Measurements from ENCODE around the gene RIPPLY3. TPM values are rescaled to one million over a fixed set of nuclear protein-coding genes. Genes with fewer than 3 reads are reported as not detected.

RIPPLY3 gene
- total and polyA plus RNA-seq, 2 donors (not counting 3 experiments of a cell fraction or from before 2014, with no cell fraction given), result 0.03 TPM; not detected in 1

DNA sequence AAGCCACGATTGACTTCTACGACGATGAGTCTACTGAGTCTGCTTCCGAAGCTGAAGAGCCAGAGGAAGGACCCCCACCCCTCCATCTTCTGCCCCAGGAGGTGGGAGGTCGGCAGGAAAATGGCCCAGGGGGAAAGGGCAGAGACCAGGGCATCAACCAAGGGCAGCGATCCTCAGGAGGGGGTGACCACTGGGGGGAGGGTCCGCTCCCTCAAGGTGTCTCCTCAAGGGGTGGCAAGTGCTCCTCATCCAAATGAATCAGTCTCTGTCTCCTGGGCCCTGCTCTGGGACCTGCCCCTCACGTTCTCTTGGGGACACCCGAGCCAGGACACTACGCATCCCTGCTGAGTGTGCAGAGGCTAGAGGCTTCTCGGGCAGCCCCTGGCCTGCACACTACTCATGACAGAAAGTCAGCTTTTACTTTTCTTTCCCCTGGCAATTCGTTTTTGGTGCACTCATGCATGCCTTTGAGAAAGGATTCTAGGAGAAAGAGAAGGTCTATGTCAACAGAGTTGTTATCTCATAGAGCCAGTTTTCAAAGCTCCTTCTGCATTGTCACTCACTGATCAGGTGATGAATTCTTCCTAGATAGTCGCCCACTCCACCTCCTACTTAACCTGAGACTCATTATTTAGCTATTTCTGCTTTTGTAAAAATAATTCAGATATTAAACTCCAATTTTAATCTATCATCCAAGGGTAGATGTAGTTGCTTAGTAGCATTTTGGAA, 11.6 kb downstream of the RIPPLY3 start:
- FAIRE-seq (no peak), DNase-seq (ENCODE audit: low read depth, low spot score) (no peak)
- Histone ChIP-seq H3K4me2 (ENCODE audit: insufficient read depth, low read length) (no peak overlapping the region), H3K4me3 (replicated peaks in 1 of 3; ENCODE audit: insufficient read depth in 1 of 3, low read depth in 1 of 3, low read length in 3 of 3) (no peak overlapping the region), H3K79me2 (ENCODE audit: control insufficient read depth, insufficient read depth, low read length) (no peaks in the 10 kb centered on the region), H3K9me1 (replicated peaks; ENCODE audit: control insufficient read depth, extremely low read depth, insufficient read depth, low read length) (no peaks in the 10 kb centered on the region), H4K20me1 (replicated peaks; ENCODE audit: control insufficient read depth, extremely low read depth, insufficient read depth, low read length) (no peaks in the 10 kb centered on the region), H3K27me3 (ENCODE audit: control insufficient read depth in 2 of 2, insufficient read depth in 2 of 2, low read length in 2 of 2) (no peaks in the 10 kb centered on the region), H3K9ac (replicated peaks; ENCODE audit: extremely low read depth, insufficient read depth, low read length) (no peak overlapping the region), H3K36me3 (ENCODE audit: control insufficient read depth in 2 of 2, extremely low read depth in 1 of 2, insufficient read depth in 2 of 2, low read length in 2 of 2) (no peaks in the 10 kb centered on the region), H2AFZ (ENCODE audit: low read depth, low read length) (no peak overlapping the region), H3K9me3 (replicated peaks; ENCODE audit: control insufficient read depth, insufficient read depth, low read length) (no peaks in the 10 kb centered on the region), H3K27ac (ENCODE audit: insufficient read depth, low read depth, low read length) (no peak overlapping the region), H3K4me1 (ENCODE audit: control insufficient read depth, extremely low read depth, insufficient read depth, low read length) (no peaks in the 10 kb centered on the region)
- ChIA-PET CTCF (interaction anchor here (1.0 to 1.5 kb wide), 3 partner anchors 8 to 41 kb away, joined by 3 to 7 read pairs (median 3); no protein-coding TSS in a partner anchor), POLR2A (no interaction called here)
- BruUV-seq (replicated peaks), result no TSS peak
- TF ChIP-seq EZH2 (IDR thresholded peaks at IDR 0.05; ENCODE audit: borderline replicate concordance, low read depth, low read length, severe bottlenecking) (no peak), GATA2 (IDR thresholded peaks at IDR 0.05; ENCODE audit: insufficient read depth, insufficient read length, low read depth, low read length) (no peak)
- dilution Hi-C loops (cut with MboI; ENCODE audit: extremely low pct_ligation_motif_present, low sequenced_read_pairs) (no loop called here), intact Hi-C loops (cut with micrococcal nuclease) (no loop called here)

DNA sequence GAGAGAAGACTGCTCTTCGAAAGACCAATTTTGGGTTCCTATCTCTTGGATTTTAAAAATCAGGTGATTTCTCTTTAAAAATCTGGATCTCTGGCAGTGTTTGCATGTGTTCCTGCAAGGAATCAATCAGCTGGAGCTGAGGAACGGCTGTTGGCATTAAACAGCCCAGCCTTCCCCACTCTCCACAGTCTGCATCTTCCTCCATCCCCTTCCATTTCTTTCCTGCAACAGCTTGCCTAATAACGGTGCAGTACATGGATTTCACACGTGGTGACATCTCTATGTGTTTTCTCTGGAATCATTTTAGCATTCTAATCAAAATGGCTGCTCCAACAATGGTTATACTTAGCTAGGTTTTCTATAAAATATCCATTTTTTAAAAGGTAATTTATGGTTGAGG, 20.0 kb downstream of the RIPPLY3 start:
- no TSS peak for BruUV-seq (replicated peaks)
- no peaks in the 10 kb centered on the region for H3K9me3 ChIP-seq (replicated peaks; ENCODE audit: control insufficient read depth, insufficient read depth, low read length)
- no peaks in the 10 kb centered on the region for H3K4me1 ChIP-seq (ENCODE audit: control insufficient read depth, extremely low read depth, insufficient read depth, low read length)
- H3K79me2 ChIP-seq (ENCODE audit: control insufficient read depth, insufficient read depth, low read length), result no peaks in the 10 kb centered on the region
- H3K9me1 ChIP-seq (replicated peaks; ENCODE audit: control insufficient read depth, extremely low read depth, insufficient read depth, low read length), result no peaks in the 10 kb centered on the region
- H3K9ac ChIP-seq (replicated peaks; ENCODE audit: extremely low read depth, insufficient read depth, low read length), result no peak overlapping the region
- H4K20me1 ChIP-seq (replicated peaks; ENCODE audit: control insufficient read depth, extremely low read depth, insufficient read depth, low read length), result no peaks in the 10 kb centered on the region
- no peak overlapping the region for H3K27ac ChIP-seq (ENCODE audit: insufficient read depth, low read depth, low read length)
- TF ChIP-seq POLR2AphosphoS5 (IDR thresholded peaks at IDR 0.05; ENCODE audit: insufficient read depth, low read depth, low read length) (no peak), EZH2 (IDR thresholded peaks at IDR 0.05; ENCODE audit: borderline replicate concordance, low read depth, low read length, severe bottlenecking) (no peak), JUN (IDR thresholded peaks at IDR 0.05; ENCODE audit: borderline replicate concordance, insufficient read depth, insufficient read length, low read depth) (no peak), MYC (IDR thresholded peaks at IDR 0.05; ENCODE audit: low read depth, low read length) (no peak), FOS (IDR thresholded peaks at IDR 0.05; ENCODE audit: borderline replicate concordance, insufficient read depth, low read length) (no peak)
- TF ChIP-seq, protein P1, sequence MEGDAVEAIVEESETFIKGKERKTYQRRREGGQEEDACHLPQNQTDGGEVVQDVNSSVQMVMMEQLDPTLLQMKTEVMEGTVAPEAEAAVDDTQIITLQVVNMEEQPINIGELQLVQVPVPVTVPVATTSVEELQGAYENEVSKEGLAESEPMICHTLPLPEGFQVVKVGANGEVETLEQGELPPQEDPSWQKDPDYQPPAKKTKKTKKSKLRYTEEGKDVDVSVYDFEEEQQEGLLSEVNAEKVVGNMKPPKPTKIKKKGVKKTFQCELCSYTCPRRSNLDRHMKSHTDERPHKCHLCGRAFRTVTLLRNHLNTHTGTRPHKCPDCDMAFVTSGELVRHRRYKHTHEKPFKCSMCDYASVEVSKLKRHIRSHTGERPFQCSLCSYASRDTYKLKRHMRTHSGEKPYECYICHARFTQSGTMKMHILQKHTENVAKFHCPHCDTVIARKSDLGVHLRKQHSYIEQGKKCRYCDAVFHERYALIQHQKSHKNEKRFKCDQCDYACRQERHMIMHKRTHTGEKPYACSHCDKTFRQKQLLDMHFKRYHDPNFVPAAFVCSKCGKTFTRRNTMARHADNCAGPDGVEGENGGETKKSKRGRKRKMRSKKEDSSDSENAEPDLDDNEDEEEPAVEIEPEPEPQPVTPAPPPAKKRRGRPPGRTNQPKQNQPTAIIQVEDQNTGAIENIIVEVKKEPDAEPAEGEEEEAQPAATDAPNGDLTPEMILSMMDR (IDR thresholded peaks at IDR 0.05; ENCODE audit: extremely low read depth in 1 of 2, insufficient read depth in 1 of 2, low read depth in 1 of 2, low read length in 2 of 2), result no peak
- TF ChIP-seq, protein P2, sequence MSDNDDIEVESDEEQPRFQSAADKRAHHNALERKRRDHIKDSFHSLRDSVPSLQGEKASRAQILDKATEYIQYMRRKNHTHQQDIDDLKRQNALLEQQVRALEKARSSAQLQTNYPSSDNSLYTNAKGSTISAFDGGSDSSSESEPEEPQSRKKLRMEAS (IDR thresholded peaks at IDR 0.05; ENCODE audit: insufficient read depth, insufficient read length), result no peak
- DNase-seq (ENCODE audit: low read depth, low spot score) (no peak), FAIRE-seq (no peak)
- peaks cover 4 to 7% of the 10 kb centered on the region in 2 experiments for H3K27me3 ChIP-seq (ENCODE audit: control insufficient read depth in 2 of 2, insufficient read depth in 2 of 2, low read length in 2 of 2)
- POLR2A ChIA-PET, result no interaction called here
- H2AFZ ChIP-seq (ENCODE audit: low read depth, low read length), result no peak overlapping the region
- intact Hi-C loops (cut with micrococcal nuclease) (no loop called here), dilution Hi-C loops (cut with MboI; ENCODE audit: extremely low pct_ligation_motif_present, low sequenced_read_pairs) (no loop called here)
- H3K4me2 ChIP-seq (ENCODE audit: insufficient read depth, low read length), result no peak overlapping the region
- H3K4me3 ChIP-seq (replicated peaks in 1 of 3; ENCODE audit: insufficient read depth in 1 of 3, low read depth in 1 of 3, low read length in 3 of 3), result no peak overlapping the region
- CTCF ChIA-PET, result interaction anchor here (1.3 to 2.3 kb wide), 4 partner anchors 11 to 49 kb away, joined by 4 to 10 read pairs (median 8); no protein-coding TSS in a partner anchor
- H3K36me3 ChIP-seq (ENCODE audit: control insufficient read depth in 2 of 2, extremely low read depth in 1 of 2, insufficient read depth in 2 of 2, low read length in 2 of 2), result no peaks in the 10 kb centered on the region
